ENCODE measurements around the gene MYORG. TPM values are rescaled to one million over a fixed set of nuclear protein-coding genes. Genes with fewer than 3 reads are reported as not detected.

The MYORG gene
- total and polyA plus RNA-seq, 4 donors = 11.4 to 26.6 (median 19.3) TPM

DNA sequence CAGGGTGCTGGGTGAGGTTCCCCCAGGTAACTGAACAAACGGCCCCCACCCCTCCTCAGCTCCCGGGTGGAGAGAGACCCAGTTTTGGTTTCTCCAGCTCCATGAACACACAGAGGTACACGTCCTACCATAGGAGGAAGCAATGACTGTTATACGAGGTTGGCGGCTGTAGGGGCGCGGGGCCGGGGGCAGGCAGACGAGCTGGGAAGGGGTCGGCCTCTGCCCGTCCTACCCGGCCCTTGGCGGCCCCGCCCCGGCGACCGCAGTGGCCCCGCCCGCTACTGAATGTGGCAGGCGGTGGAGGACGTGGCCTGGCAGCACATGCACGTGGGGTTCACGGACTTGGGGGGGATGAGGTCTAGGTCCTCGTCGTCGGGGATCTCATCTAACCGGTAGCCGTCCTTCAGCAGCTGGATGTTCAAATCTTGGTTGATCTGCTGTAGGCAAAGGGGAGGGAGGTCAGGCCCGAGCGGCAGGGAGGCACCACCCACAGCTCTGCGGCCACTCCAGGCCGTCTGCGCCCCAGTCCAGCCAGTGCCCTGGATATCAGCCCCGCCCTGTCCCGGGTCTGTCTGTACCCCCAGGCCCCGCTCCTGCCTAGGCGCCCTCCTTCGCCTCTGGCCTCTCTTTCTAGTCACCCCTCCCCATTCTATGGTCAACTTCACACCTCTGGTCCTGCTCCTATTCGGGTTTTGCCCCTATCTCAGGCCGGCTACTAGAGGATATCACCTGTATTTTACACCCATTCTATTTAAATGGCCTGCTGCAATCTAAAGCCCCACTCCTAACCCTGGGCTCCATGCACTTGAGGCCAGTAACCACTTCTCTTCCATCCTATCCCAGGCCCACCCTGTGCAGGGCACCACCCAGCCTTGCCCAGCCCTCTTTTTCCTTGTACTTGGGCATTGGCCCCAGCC lies 24.2 kb upstream of the MYORG start:
- H3K27ac ChIP-seq (ENCODE audit: low read depth in 1 of 2, low read length in 2 of 2) = no peak overlapping the region
- H3K27me3 ChIP-seq (ENCODE audit: control insufficient read depth in 4 of 4, insufficient read depth in 4 of 4, low read length in 3 of 4) = no peaks in the 10 kb centered on the region
- H3K9me3 ChIP-seq (ENCODE audit: control insufficient read depth in 4 of 4, low read length in 3 of 4) = no peaks in the 10 kb centered on the region
- 91% methylated on average over 40 of the region's 40 CpGs for WGBS
- H3K4me3 ChIP-seq (ENCODE audit: low read depth in 1 of 3, low read length in 3 of 3) = no peak overlapping the region
- no peak for TF ChIP-seq GABPA (IDR thresholded peaks at IDR 0.05 in 1 of 2, conservative IDR thresholded peaks at IDR 0.05 in 1 of 2)
- no peak for TF ChIP-seq HNF4G (IDR thresholded peaks at IDR 0.05)
- TF ChIP-seq, protein P1, sequence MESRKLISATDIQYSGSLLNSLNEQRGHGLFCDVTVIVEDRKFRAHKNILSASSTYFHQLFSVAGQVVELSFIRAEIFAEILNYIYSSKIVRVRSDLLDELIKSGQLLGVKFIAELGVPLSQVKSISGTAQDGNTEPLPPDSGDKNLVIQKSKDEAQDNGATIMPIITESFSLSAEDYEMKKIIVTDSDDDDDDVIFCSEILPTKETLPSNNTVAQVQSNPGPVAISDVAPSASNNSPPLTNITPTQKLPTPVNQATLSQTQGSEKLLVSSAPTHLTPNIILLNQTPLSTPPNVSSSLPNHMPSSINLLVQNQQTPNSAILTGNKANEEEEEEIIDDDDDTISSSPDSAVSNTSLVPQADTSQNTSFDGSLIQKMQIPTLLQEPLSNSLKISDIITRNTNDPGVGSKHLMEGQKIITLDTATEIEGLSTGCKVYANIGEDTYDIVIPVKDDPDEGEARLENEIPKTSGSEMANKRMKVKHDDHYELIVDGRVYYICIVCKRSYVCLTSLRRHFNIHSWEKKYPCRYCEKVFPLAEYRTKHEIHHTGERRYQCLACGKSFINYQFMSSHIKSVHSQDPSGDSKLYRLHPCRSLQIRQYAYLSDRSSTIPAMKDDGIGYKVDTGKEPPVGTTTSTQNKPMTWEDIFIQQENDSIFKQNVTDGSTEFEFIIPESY (IDR thresholded peaks at IDR 0.05) = no peak
- TF ChIP-seq, protein P2, sequence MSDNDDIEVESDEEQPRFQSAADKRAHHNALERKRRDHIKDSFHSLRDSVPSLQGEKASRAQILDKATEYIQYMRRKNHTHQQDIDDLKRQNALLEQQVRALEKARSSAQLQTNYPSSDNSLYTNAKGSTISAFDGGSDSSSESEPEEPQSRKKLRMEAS (IDR thresholded peaks at IDR 0.05) = no peak
- TF ChIP-seq, protein P3, sequence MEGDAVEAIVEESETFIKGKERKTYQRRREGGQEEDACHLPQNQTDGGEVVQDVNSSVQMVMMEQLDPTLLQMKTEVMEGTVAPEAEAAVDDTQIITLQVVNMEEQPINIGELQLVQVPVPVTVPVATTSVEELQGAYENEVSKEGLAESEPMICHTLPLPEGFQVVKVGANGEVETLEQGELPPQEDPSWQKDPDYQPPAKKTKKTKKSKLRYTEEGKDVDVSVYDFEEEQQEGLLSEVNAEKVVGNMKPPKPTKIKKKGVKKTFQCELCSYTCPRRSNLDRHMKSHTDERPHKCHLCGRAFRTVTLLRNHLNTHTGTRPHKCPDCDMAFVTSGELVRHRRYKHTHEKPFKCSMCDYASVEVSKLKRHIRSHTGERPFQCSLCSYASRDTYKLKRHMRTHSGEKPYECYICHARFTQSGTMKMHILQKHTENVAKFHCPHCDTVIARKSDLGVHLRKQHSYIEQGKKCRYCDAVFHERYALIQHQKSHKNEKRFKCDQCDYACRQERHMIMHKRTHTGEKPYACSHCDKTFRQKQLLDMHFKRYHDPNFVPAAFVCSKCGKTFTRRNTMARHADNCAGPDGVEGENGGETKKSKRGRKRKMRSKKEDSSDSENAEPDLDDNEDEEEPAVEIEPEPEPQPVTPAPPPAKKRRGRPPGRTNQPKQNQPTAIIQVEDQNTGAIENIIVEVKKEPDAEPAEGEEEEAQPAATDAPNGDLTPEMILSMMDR (IDR thresholded peaks at IDR 0.05; ENCODE audit: low read depth, low read length, missing input control) = no peak
- TF ChIP-seq, protein P4, sequence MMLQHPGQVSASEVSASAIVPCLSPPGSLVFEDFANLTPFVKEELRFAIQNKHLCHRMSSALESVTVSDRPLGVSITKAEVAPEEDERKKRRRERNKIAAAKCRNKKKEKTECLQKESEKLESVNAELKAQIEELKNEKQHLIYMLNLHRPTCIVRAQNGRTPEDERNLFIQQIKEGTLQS (IDR thresholded peaks at IDR 0.05) = no peak
- no peak for TF ChIP-seq JUND (IDR thresholded peaks at IDR 0.05)
- H3K36me3 ChIP-seq (ENCODE audit: control insufficient read depth in 4 of 4, insufficient read depth in 3 of 4, low read depth in 1 of 4, low read length in 3 of 4) = peaks cover 0 to 7% (median 6%) of the 10 kb centered on the region in 4 donors
- peaks cover 0 to 6% (median 5%) of the 10 kb centered on the region in 4 donors for H3K4me1 ChIP-seq (ENCODE audit: control insufficient read depth in 4 of 4, insufficient read depth in 4 of 4, low read length in 3 of 4)
- no peak overlapping the region for H3K9ac ChIP-seq (ENCODE audit: low read depth in 1 of 2, low read length in 2 of 2)
- no peak for DNase-seq (ENCODE audit: low spot score)

DNA sequence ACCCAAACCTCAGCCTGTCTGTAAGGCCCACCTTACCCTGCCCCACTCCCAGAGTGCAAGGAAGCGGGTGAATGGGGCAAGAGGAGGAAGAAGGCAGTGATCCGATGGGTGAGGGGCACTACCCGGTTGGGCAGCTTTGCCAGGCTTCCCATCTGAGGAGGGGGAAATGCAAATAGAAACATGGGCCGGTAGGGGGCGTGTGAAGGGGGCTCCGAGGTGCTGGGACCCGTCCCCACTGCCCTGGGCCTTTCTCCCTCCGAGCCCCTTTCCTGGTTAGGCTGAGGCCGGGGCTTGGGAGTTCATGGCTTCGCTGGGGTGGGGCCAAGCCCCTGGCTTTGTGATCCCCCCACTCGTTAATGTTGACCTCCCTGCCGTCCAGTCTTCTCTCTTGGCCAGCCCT lies 23.6 kb upstream of the MYORG start:
- Histone ChIP-seq H3K4me1 (ENCODE audit: control insufficient read depth in 4 of 4, insufficient read depth in 4 of 4, low read length in 3 of 4) (peaks cover 0 to 6% (median 5%) of the 10 kb centered on the region in 4 donors), H3K9me3 (ENCODE audit: control insufficient read depth in 4 of 4, low read length in 3 of 4) (no peaks in the 10 kb centered on the region), H3K27me3 (ENCODE audit: control insufficient read depth in 4 of 4, insufficient read depth in 4 of 4, low read length in 3 of 4) (no peaks in the 10 kb centered on the region), H3K27ac (ENCODE audit: low read depth in 1 of 2, low read length in 2 of 2) (no peak overlapping the region), H3K9ac (ENCODE audit: low read depth in 1 of 2, low read length in 2 of 2) (no peak overlapping the region), H3K4me3 (ENCODE audit: low read depth in 1 of 3, low read length in 3 of 3) (no peak overlapping the region), H3K36me3 (ENCODE audit: control insufficient read depth in 4 of 4, insufficient read depth in 3 of 4, low read depth in 1 of 4, low read length in 3 of 4) (peaks cover 0 to 7% (median 6%) of the 10 kb centered on the region in 4 donors)
- 89% methylated on average over 12 of the region's 12 CpGs for WGBS
- TF ChIP-seq HNF4G (IDR thresholded peaks at IDR 0.05) (no peak), HNF4A (conservative IDR thresholded peaks at IDR 0.05) (no peak), NR2F2 (IDR thresholded peaks at IDR 0.05) (no peak), EGR1 (IDR thresholded peaks at IDR 0.05; ENCODE audit: low read depth in 2 of 2) (no peak)
- TF ChIP-seq, protein P1 (IDR thresholded peaks at IDR 0.05) = no peak
- TF ChIP-seq, protein P2 (IDR thresholded peaks at IDR 0.05) = no peak
- TF ChIP-seq, protein P4 (IDR thresholded peaks at IDR 0.05) = no peak
- no peak for DNase-seq (ENCODE audit: low spot score)

Measured in liver (tissue), 9 donors.